Activated naive CD4-positive, alpha-beta T cell treated with anti-CD3 and anti-CD28 coated beads, Interleukin-2, amount 50 U/mL, for 16 hours (primary cell): Measurements from ENCODE around the gene CDKL4.
"Not testable (repeated sequence)": the region's sequence is repeated elsewhere in the genome, so short reads cannot be mapped to it uniquely, and the experiment has no call there.

ENCODE experiments used
- DNase-seq: peaks from one replicate; pipeline ENCODE4 v3.0.0-alpha.2; 2020

The CDKL4 gene

GRCh38 chr2:39140948-39141333, 102.8 kb downstream of the CDKL4 start:
- DNase-seq: not testable (repeated sequence)

- no peak for DNase-seq
Observed at GRCh38 chr2:39140322-39140847, 103.4 kb downstream of the CDKL4 start.

- DNase-seq: no peak
Observed at GRCh38 chr2:39139511-39140237, 104.1 kb downstream of the CDKL4 start.

- no peak for DNase-seq
Observed at GRCh38 chr2:39138837-39139211, 104.9 kb downstream of the CDKL4 start.

GRCh38 chr2:39138187-39138836, 105.5 kb downstream of the CDKL4 start:
- DNase-seq: not testable (repeated sequence)

- no peak for DNase-seq
Observed at GRCh38 chr2:39136799-39137198, 107.0 kb downstream of the CDKL4 start.

- DNase-seq: no peak
Observed at GRCh38 chr2:39135690-39136259, 108.0 kb downstream of the CDKL4 start.

- no peak for DNase-seq
Observed at GRCh38 chr2:39133215-39133851, 110.4 kb downstream of the CDKL4 start.

- DNase-seq: peak; percentile 75
Observed at GRCh38 chr2:39128919-39129391, 114.8 kb downstream of the CDKL4 start.

GRCh38 chr2:39127973-39128372, 115.8 kb downstream of the CDKL4 start:
- peak; percentile 50 for DNase-seq
